ENCODE data around the gene TPCN1.
A peak's percentile ranks its signal among the peaks of the same experiment; 100 is the strongest.

TPCN1 gene

DNA sequence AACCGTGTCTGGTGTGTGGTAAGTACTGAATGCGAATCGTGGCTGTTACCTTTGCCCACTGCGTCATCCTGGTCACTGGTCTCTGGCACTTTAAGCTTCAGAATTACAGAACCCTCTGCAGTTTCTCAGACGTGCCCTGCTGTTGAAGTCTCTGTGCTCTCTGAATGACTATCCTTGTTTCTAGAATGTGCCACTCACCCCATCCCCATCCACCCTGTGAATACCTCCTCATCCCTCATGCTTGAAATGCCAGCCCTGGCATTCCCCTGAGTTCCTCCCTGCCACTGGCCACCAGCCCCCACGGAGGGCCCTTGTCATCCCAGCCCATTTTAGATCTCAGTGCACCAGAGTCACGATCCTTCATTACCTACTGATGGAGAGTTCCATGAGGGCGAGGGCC lies 21.3 kb downstream of the TPCN1 start:
- no peak for ATAC-seq

DNA sequence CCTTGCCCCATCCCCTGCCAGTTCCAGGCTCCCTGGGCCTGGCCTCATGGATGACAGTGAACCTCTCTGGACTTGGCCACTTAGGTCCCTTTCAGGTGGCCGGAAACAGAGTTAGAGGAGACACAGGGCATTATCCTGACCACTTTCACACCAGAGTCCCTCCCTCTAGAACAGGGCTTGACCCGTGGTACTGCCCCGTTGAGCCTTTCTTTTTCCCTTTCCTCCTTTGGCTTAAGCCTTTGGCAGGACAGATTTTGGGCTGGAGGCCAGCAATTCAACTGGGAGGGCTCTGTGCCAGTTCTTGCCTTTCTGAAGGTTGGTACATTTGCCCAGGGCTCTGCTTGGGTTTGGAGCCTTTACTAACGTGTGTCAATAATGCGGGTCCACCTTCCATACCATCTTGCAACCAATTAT lies 22.8 kb downstream of the TPCN1 start:
- ATAC-seq: no peak

DNA sequence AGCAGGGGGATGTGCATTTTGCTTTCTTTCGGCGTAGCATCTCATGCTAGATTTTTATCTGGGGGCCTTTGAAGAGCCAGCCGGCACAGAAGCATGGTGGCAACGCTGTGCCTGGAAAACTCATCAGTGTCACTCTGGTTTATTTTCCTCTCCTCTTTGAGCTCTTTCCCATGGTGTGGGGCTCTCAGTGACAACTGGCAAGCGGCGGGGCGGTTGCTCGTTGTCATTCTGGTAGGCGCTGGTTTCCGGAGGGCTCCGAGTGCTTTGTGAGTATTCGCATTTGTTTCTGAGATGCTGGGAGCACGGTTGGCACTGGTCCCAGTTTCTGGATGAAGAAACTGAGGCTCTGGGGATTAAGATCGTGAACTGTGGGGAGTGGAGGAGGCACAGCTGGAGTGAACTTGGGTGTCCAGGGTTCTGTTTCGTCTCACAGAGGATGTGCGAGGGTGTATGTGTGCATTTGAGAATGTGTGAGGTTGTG lies 23.3 kb downstream of the TPCN1 start:
- no peak for ATAC-seq

DNA sequence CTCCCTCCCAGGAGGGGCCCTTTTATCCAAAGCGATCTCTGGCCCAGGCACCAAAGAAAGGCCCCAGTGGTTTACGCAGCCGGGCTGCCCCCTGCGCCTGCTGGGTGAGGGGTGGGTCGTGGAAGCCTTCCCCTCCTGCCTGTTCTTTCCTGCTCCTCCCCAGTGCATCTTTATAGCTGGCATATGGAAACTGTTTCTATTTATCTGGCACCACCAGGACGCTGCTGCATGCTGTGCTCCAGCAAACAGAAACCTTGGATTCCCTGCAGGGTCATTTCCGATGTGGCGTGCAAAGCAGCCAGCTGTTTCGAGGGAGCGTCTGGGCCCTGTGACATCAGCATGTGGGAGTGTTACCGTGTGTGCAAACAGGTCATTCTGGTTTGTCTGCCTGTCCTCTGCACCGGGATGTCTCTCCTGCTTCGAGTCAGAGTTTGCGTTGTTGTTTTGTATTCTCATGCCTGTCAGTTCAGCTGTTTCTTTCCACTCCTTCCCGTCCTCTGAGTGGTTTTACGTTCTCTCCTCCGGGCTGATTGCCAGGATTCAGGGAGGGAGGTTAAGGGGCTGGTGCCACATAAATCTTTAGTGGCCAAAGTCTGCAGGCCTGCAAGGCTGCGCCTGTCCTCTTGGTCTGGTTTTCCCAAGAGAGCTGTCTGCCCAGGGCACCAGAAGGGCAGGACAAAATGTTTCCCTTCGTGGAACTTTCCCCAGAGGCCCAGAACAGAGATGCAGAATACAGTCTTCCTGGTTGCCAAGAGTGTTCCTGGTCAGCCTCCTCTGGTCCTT lies 24.6 kb downstream of the TPCN1 start:
- no peak for ATAC-seq

DNA sequence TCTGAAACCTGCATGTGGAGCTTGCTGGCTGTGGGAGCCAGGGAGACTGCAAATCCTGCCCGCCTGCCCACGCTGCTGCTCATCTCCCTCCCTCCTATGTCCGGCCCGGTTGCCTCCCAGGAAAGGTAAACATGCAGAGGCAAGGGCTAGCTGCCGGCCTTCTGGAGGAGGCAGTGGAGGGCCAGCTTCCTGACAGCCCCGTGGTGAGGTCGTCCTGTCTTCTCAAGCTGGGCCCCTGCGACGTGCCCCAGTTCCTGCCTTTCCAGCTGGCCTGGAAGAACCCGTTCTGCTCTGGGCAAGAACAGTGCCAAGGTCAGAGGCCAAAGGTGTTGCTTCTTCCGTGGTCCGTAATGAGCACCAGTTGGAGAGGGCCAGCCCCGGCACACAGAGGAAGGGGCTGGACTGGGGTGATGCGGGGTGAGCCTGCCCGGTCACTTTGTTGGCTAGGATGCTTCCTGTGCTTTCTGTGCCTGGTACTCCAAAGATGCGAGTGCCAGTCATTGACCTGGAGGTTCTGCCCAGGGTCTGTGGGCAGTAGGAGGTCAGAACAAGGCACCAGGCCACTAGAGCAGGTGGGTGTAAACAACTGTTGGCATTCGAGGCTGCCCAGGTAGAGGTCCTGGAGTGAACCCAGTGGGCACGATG lies 25.3 kb downstream of the TPCN1 start:
- no peak for ATAC-seq

DNA sequence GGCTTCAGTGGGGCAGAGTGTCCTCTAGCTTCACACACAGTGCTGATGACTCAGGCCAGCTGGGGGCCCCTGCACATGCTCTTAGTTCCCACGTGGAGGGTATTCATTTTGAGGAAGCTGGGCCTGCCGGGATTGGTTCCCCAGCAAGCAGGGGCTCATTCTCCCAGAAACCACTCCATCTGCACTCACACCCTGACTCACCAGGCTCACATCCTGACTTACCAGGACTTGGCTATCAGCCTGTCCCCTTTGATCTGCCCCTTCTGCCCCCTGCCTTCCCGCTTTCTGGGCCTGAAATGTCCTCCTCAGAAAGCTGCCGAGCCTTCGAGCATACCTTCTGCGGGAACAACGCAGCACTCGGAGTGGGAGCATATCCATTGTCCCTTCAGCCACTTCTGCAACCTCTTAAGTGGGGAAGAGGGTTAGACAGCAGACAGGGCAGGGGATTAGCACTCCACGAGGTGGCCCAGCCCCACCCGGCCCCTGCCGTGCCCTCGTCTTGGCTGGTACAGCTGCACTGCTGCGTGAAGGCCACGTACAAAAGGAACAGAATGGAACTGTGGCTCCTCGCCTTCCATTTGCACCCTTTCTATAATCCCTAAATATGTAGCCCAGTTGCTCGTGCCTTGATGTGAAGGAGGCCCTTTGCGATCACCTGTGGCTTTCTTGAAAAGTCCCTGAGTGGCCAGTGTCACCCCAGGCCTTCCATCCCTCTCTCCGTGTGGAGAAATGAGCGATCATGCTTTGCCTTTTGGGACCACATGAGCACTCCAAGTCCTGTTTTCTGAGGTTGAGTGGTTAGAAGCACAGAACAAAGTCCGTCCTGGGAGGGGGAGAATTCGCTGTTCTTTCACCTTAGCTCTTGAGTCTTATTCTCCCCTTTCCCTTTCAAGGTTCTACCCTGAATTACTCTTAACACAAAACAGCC lies 26.1 kb downstream of the TPCN1 start:
- ATAC-seq: no peak

DNA sequence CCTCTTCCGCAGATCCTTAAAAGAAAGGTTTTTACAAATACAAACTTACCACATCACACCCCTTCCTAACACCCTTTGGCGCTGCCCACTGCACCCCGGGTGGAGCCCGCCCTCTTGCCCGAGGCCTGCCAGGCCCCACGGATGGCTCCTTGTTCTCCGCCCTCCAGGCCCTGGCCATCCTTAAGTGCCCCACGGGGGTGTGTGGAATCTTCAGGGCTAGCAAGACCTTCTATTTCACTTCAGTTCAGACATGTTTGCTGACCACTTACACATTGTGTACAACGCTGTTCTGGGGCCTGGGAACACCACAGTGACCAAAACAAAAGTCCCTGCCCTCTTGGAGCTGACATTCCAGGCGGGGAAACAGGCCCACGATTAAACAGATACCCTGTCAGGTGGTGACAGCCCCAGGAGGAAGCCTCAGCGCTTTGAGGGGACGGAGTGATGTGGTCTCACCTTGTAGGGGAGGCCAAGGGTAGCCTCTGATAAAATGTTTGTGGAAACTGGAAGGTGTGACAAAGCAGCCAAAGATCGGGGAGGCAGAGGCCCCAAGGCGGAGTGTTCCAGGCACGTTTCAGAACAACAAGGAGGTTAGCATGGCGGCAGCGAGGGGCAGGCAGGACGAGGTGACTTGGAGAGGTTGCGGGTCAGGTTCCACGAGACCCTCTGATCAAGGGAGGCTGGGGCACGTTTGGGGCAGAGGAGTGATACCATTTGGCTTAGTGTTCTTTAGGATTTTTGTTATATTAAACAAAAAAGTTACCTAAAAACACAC lies 27.0 kb downstream of the TPCN1 start:
- no peak for ATAC-seq

DNA sequence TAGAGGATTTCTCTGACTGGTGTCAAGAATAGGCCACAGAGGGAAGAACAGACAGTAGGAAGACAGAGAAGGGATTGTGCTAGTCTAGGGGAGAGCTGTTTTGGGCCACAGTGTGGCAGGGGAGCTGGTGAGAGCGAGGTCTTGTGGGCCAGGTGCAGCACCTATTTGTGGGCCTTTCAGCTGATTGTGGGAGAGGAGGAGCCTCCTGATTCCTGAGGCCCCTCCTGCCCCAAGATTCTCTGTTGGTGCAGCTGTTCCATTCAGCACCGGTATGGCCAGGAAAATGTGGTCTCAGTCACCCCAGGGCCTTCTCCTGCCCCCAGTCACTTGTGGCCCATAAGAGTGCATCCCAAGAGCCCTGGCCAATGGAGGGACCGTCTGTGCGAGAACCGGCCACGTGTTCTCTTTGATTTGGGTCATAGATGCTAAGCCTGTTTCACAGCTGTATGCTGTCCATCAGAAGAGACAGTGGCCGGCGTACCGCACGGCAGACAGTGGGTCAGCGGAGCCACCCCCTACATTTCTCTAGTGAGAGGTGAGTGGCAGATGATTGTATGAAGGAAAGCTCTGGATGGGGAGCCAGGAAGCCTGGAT lies 27.7 kb downstream of the TPCN1 start:
- ATAC-seq: no peak

DNA sequence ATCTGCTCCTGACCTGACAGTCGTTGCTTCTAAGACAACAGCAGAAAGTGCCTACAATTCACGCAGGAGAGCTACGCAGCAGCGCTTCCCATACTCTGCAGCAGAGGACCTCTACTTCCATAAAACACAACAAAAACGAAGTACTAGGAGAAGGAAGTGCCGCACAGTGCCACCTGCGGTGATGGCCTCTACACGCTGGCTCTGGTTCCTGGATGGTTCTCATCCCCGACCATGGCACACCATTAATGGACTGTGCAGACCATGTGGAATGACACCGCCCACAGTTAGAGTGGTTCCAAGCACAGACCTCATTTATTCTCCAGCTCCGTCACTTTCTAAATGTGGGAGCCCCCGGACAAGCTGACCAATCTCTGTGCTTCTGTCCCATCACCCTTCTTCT lies 28.3 kb downstream of the TPCN1 start:
- ATAC-seq: no peak

DNA sequence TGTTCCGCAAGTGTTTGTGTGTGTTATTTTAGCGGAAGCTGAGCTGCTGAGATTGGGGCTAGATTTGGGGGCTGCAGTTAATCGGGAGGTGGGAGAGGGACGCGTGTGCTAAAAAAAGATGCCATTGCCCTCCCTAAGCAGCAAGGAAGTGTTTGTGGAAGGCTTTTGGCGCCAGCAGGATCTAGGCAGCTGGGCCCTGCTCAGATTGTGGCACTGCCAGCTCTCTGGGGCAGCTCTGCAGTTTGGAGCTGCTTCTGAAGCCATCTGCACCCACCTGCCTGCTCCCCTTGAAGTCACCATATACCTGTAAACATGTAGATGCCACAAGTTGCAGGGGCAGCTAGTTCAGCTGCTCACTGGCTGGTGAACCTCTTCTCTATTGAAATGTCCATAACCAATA lies 28.8 kb downstream of the TPCN1 start:
- no peak for ATAC-seq

DNA sequence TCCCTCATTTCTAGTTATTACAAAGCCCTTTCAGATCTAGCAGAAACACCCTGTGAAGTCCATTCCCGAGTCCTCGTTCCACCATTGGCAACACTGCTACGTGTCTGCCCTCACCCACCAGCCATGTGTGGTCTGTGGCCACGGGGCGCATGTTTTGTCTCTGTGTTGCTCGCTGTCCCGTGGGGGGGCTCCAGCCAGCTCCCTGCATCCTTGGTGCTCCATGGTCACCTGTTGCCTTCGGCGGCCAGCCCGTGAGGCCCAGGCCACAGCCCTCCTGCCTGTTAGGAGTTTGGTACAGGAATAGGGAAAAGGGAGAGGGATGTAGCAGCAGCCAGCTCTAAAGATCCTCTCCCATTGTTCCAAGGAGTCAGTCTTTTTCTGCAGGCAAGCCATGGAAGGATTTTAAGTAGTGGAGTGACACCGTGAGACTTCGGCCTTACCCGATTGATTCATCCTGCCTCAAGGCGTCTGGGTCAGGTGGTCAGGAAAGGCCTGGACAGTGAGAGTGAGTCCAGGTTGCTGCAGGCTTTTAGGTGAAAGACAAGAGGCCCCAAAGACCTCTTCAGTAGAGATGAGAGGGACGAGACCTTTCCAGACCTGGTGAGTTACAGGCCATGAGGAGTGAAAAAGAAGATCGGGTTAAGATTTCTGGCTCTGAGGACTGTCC lies 30.3 kb downstream of the TPCN1 start:
- no peak for ATAC-seq

DNA sequence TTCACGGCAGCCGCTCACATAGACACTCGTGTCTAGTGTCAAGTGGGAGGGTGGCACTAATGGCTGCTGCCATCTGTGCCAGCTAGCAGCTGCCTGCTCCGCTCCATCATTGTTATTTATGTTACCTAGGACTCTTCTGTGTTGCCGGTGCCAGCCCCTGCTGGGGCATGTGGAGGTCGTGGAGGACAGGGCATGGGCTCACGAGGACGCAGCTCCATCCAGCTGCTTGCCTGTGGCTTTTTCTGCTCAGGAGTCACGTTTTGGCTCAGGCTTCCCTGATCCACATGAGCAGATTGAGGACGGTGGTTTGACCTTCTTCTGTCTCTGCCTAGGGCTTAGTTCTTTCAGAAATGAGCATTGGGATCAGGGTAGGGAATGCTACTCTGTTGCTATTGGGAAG lies 31.2 kb downstream of the TPCN1 start:
- no peak for ATAC-seq

DNA sequence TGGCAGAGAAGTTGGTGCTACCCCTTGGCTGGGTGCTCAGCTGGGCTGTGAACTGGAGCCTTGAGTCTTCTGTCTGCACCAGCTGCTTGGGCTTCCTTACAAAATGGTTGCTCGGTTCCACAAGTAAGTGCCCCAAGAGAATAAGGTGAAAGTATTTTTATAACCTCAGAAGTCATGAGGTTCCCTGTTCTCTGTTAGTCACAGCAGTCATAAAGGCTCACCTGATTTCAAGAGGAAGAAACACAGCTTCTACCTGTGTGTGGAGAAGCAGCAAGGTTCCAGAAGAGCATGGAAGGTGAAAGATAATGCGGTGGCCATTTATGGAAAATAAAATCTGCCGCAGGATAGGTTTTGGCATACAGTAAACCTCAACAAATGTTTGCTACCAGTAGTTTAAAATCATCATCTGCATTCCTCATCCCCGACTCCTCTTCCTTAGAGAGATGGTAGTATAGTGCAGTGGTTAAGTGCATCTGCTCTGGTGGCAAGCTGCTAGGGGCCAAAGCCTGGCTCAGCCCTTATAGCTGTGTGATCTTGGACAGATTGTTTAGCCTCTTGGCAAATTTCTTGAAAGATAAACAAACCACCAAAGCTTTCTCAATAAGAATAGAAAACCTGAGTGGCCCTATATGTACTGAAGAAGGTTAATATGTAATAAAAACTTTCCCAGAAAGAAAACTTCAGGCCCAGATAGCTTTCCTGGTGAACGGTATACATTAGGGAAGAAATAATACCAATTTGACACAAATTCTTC lies 32.4 kb downstream of the TPCN1 start:
- ATAC-seq: no peak

DNA sequence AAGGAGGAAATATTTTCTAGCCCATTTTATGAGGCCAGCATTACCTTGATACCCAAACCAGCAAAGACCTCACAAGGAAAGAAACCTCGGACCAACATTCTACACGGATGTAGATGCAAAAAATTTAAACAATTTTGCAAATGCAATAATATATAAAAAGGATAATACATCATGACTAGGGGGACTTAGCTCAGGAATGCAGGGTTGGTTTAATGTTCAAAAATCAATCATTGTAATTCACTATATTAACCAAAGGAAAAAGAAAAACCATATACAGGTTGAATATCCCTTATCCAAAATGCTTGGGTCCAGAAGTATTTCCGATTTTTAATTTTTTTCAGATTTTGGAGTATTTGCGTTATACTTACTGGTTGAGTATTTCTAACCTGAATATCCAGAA lies 33.0 kb downstream of the TPCN1 start:
- ATAC-seq: no peak

DNA sequence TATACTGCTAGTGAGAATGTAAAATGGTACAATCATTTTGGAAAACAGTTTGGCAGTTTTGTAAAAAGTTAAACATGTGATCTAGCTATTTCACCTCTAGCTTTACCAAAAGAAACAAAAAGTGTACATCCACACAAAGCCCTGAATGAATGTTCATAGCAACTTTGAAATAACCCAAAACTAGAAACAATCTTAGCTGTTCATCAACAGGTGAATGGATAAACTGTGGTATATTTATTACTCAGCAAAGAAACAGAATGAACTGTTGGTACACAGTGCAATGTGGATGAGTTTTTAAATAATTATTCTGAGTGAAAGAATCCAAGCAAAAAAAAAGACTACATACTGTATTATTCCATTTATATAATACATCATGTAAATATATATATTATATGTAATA lies 36.3 kb downstream of the TPCN1 start:
- no peak for ATAC-seq

DNA sequence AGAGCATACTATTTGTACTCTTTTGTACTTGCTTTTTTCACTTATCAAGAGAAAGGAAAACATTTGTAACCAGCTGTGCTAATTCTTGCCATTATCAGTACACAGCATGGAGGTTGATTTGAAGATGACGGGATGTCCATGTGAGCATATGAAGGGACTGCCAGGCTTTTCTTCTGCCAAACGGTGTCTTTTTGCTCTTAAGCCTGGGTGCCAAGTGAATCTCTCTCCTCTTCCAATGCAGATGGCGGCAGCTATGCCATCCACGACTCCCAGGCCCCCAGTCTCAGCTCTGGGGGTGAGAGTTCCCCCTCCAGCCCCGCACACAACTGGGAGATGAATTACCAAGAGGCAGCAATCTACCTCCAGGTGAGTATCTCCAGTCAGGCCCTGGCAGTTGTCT lies 38.9 kb downstream of the TPCN1 start:
- no peak for ATAC-seq

DNA sequence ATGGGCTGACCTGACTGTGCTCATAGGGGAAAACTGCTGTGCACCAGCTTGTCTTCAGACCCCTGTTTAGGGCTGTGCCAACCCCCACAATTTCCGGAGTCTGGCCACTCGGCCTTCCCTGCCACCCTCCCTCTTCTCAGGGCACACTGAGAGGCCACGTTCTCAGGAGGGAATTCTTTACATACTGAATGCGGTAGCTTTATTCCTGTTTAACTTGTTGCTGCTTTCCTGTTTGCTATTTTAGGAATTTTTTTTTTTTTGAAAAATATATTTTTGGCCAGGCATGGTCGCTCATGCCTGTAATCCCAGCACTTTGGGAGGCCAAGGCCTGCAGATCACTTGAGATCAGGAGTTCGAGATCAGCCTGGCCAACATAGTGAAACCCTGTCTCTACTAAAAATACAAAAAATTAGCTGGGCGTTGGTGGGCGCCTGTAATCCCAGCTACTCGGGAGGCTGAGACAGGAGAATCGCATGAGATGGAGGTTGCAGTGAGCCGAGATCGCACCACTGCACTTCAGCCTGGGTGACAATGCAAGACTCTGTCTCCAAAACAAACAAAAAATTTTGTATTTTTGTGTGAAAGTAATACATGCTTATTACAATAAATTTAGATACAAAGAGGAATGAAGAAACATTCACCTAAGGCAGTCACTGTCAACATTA lies 39.5 kb downstream of the TPCN1 start:
- no peak for ATAC-seq

DNA sequence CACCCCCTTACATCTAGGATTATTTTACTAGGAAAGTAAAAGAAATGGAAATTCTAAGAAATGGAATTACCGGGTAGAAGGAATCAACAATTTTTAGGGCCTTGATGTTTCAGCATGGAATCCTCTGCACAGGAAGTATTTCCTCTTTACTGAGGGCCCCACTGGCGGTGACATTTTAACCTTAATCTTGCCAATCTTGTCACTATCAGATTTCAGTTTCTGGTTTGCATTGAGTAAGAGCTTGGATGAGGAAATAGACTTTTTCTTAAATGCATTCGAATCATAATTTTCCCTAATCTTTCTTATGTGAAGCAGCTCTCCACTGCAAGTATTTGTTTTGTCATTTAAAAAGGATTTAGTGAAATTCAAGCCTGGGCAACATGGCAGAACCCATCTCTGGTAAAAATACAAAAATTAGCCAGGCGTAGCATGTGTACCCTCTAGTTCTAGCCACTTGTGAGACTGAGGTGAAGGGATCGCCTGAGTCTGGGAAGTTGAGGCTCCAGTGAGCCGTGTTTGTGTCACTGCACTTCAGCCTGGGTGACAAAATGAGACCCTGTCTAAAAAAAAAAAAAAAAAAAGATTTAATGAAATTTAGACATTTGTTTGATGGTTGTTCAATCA lies 40.7 kb downstream of the TPCN1 start:
- peak; percentile 56 to 84 for ATAC-seq

DNA sequence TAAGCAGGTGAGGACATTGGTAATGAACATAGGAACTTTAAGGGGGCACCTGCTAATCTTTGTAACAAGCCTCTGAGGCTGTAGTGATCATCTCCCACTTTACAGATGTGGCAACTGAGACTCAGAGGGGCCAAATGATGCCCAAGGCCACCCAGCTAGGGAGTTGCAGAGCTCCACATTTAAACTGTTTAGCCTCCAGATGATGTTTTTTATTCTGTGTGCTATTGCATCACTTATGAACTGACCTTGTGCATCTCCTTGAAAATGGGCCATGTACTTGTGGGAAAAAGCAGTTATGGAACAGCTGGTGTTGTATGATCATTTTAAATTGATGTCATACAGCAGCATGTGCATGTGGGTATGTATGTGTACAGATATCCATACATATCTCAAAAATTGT lies 41.4 kb downstream of the TPCN1 start:
- no peak for ATAC-seq

Data from activated CD4-positive, CD25-positive, alpha-beta regulatory T cell treated with anti-CD3 and anti-CD28 coated beads, Interleukin-2, amount 50 U/mL, for 24 hours (primary cell).